Right cardiac atrium (tissue), 5 donors: ENCODE data around the gene ADAMTS4. TPM values are rescaled to one million over a fixed set of nuclear protein-coding genes. Genes with fewer than 3 reads are reported as not detected.

ENCODE experiments used
- ATAC-seq, 2 donors: fragments of 200-7000 bp; cut with Tn5 transposase; one replicate each; pipeline versions ENCODE4 v1.8.0 to v1.9.1; 2020; ENCODE audit warnings: moderate library complexity in 2 of 2, mild to moderate bottlenecking in 1 of 2
- DNase-seq, 3 donors: peaks; one replicate each; pipeline ENCODE4 v3.0.0-alpha.2; 2020
- H3K27ac ChIP-seq: one replicate; pipeline ENCODE4 v1.5.1; 2013; ENCODE audit warnings: mild to moderate bottlenecking, low read length, control low read depth, moderate library complexity
- H3K27me3 ChIP-seq: one replicate; pipeline ENCODE4 v1.6.1; 2013; ENCODE audit not compliant: control insufficient read depth, insufficient read depth
- H3K4me1 ChIP-seq: one replicate; pipeline ENCODE4 v1.6.1; 2013; ENCODE audit warnings: low read length; ENCODE audit not compliant: control insufficient read depth, insufficient read depth
- H3K4me3 ChIP-seq: one replicate; pipeline ENCODE4 v1.5.1; 2013; ENCODE audit warnings: low read length, control low read depth
- H3K9me3 ChIP-seq: one replicate; pipeline ENCODE4 v1.6.1; 2013; ENCODE audit warnings: low read length; ENCODE audit not compliant: control insufficient read depth
- WGBS: extraction: QIAGEN DNeasy Blood & Tissue Kit; methylation state at CpG from one replicate; pipeline ENCODE4 v1.1.7; 2013; 5-methylcytosine and 5-hydroxymethylcytosine counted together
- intact Hi-C, 4 donors: fragments of 100-400 bp; cut with DNase I; formaldehyde crosslinking; loops; one replicate each; pipeline versions ENCODE4 v1.11.0 to v1.14.0; 2022 to 2023
- polyA plus RNA-seq: library from polyadenylated mRNA; stranded (reverse); fragments of 200-250 nt; gene quantifications from one replicate; pipeline ENCODE4 v1.2.3, GENCODE V29; 2013
- total RNA-seq, 4 donors: library from RNA; stranded (reverse); fragmentation: NEBNext Ultra II Directional; extraction: Animal tissue kit (Norgen Biotek cat#: 25700); gene quantifications; one replicate each; pipeline ENCODE4 v1.2.1, GENCODE V29; 2021
- donor health status: healthy with polysubstance abuse.
- donor health status: DM: no; HTN: yes; CAD: no.
- donor health status: DM: no; HTN: no; CAD: no.
- donor health status: DM: no; HTN: yes; CAD: no; lungs with severe emphysema.
- donor health status: DM: yes; HTN: yes; CAD: no.

The ADAMTS4 gene
- total and polyA plus RNA-seq, 5 donors, result 6.9 to 111 (median 24.0) TPM

DNA sequence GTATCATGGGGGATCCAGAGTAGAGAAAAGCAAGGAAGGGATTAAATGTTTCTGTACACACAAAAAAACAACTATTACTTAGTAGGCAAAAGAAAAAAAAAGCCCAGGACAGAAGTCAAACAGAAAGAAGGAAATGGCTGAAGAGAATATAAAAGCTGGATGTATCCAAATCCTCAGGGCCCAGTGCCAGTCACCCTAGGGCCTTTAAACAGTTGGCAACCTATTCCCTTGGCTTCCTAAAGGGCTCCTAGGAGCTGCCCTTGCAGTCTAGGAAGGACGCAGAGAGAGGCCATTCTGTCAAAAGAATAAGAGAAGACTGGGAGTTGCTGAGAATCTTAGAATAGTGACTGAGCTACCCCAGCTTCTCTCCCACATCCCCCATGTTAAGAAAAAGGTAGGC is 26.5 kb downstream of the ADAMTS4 start:
- no peak overlapping the region for H3K4me3 ChIP-seq
- H3K27me3 ChIP-seq, result no peaks in the 10 kb centered on the region
- intact Hi-C loops, result no loop called here
- DNase-seq (no peak), ATAC-seq (no peak)
- H3K4me1 ChIP-seq, result peaks cover 3% of the 10 kb centered on the region
- no peaks in the 10 kb centered on the region for H3K9me3 ChIP-seq
- WGBS, result 66% methylated on average over 1 of the region's 1 CpG
- no peak overlapping the region for H3K27ac ChIP-seq

- Histone ChIP-seq H3K4me1 (peaks cover 5% of the 10 kb centered on the region), H3K9me3 (no peaks in the 10 kb centered on the region), H3K27ac (no peak overlapping the region), H3K27me3 (no peaks in the 10 kb centered on the region), H3K4me3 (no peak overlapping the region)
- DNase-seq, result peak in 1 of 3 donors; percentile 27
- ATAC-seq, result no peak
- WGBS, result 82% methylated on average over 12 of the region's 12 CpGs
- intact Hi-C loops, result no loop called here
Measured at GRCh38 chr1:161171696-161172095, 27.2 kb downstream of the ADAMTS4 start.

- intact Hi-C loops, result no loop called here
- no peaks in the 10 kb centered on the region for H3K9me3 ChIP-seq
- no peak overlapping the region for H3K4me3 ChIP-seq
- H3K27ac ChIP-seq, result no peak overlapping the region
- ATAC-seq (no peak), DNase-seq (no peak)
- no peaks in the 10 kb centered on the region for H3K27me3 ChIP-seq
- WGBS, result 54% methylated on average over 5 of the region's 5 CpGs
- peaks cover 5% of the 10 kb centered on the region for H3K4me1 ChIP-seq
Measured at GRCh38 chr1:161171191-161171590, 27.7 kb downstream of the ADAMTS4 start.

DNA sequence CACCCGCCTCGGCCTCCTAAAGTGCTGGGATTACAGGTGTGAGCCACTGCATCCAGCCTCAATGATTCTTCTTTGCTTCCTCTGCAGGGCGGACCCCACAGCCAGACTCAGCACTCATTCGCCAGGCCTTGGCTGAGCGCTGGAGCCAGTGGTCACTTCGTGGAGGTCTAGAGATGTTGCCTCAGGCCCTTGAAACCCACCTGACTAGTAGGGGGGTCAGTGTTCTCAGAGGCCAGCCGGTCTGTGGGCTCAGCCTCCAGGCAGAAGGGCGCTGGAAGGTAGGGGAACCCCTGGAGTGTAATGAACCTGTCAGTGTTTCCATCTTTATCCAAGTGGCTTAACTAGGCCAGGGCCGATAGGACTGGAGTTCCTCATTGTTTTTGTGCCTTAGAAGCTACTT is 29.9 kb downstream of the ADAMTS4 start:
- no peaks in the 10 kb centered on the region for H3K9me3 ChIP-seq
- DNase-seq (peak in 1 of 3 donors; percentile 32), ATAC-seq (no peak)
- 94% methylated on average over 9 of the region's 9 CpGs for WGBS
- H3K27me3 ChIP-seq, result no peaks in the 10 kb centered on the region
- no peak overlapping the region for H3K27ac ChIP-seq
- intact Hi-C loops, result no loop called here
- peaks cover 7% of the 10 kb centered on the region for H3K4me1 ChIP-seq
- no peak overlapping the region for H3K4me3 ChIP-seq

DNA sequence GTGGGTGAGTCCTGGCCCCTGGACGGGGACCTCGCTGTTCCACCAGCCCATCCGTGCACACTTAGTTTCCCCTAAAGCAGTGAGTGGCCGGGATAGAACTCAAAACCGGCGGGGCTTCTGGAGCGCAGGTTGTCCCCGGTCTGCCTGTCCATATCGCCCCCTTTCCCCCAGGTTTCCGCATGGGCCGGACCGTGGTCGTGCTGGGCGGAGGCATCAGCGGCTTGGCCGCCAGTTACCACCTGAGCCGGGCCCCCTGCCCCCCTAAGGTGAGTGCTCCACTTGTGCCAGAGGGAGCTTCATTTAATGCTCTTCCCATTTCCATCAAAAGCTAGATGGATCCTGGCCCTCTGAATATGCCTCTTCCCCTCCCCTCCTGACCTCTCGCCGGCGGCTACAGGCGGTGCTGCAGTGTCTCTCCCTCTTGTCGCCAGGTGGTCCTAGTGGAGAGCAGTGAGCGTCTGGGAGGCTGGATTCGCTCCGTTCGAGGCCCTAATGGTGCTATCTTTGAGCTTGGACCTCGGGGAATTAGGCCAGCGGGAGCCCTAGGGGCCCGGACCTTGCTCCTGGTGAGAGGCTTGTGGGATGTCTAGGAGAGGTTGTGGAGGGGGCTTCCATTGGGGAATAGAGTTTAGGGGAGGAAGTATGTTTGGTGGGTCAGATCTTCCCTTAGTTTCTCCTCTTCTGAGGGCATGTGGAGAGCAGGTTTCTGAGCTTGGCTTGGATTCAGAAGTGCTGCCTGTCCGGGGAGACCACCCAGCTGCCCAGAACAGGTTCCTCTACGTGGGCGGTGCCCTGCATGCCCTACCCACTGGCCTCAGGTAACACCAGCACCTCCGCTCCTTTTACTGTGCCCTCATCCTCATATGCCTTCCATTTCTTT is 31.9 kb downstream of the ADAMTS4 start:
- intact Hi-C loops, result no loop called here
- WGBS, result 8% methylated on average over 33 of the region's 33 CpGs
- peak in 1 of 2 donors; percentile 1 for ATAC-seq
- Histone ChIP-seq H3K9me3 (no peaks in the 10 kb centered on the region), H3K27ac (peak overlapping the region; percentile 39), H3K4me3 (peak overlapping the region; percentile 55), H3K4me1 (peaks cover 4% of the 10 kb centered on the region), H3K27me3 (no peaks in the 10 kb centered on the region)
- DNase-seq, result peak in 2 of 3 donors; percentile 32 to 61

- H3K9me3 ChIP-seq, result no peaks in the 10 kb centered on the region
- WGBS, result under 1% methylated on average over 54 of the region's 54 CpGs
Measured at GRCh38 chr1:161165742-161166668, 32.8 kb downstream of the ADAMTS4 start, which contains the start of gene PPOX. PPOX (plus strand) TSS chr1:161166426; CDS start chr1:161166848, 422 bp downstream.

DNA sequence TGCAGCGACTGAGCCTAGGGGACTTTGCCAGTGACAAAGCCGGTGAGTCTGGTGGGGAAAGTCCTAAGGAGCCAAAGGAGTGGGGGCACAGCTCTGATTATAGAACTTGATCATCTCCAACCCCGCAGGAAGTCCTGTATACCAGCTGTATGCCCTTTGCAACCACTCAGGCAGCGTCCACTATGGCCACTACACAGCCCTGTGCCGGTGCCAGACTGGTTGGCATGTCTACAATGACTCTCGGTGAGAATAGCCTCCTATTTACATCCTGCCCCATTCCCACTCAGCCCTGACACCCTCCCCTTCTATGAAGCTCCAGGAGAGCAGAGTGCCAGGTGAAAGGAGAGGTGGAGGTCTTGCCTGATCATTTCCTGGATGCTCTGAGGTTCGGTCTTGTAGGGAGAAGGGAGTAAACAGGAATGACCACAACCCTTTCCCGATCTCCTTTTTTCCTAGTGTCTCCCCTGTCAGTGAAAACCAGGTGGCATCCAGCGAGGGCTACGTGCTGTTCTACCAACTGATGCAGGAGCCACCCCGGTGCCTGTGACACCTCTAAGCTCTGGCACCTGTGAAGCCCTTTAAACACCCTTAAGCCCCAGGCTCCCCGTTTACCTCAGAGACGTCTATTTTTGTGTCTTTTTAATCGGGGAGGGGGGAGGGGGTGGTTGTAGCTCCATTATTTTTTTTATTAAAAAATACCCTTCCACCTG is 33.8 kb downstream of the ADAMTS4 start:
- intact Hi-C loops, result no loop called here

More at GRCh38 chr1:161165742-161166668, 32.8 kb downstream of the ADAMTS4 start, which contains the start of gene PPOX:
- DNase-seq, result peak; percentile 96 to 98 (median 97)
- Histone ChIP-seq H3K4me1 (peaks cover 4% of the 10 kb centered on the region), H3K27ac (peak within 1 kb of the TSS; percentile 94), H3K27me3 (no peaks in the 10 kb centered on the region), H3K4me3 (peak within 1 kb of the TSS; percentile 55)
- intact Hi-C loops, result no loop called here
- peak; percentile 96 to 97 for ATAC-seq

DNA sequence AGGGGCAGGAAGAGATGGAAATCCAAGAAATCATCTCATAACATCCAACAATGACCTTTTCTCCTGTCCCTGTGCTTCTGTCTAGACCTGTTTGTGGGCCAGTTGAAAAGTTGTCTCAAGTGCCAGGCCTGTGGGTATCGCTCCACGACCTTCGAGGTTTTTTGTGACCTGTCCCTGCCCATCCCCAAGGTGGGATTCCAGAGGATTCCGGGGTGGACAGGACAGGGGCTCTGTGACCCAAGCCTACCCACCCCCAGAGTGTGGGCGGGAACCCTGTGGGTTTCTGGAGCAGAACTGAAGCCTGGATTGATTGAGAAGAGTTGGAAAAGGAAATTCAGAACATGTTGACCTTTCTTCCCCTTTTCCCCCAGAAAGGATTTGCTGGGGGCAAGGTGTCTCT is 35.1 kb downstream of the ADAMTS4 start:
- WGBS, result 90% methylated on average over 5 of the region's 5 CpGs
- H3K4me1 ChIP-seq, result peaks cover 6% of the 10 kb centered on the region
- H3K27ac ChIP-seq, result no peak overlapping the region
- ATAC-seq, result no peak
- DNase-seq, result peak in 1 of 3 donors; percentile 43
- intact Hi-C loops, result no loop called here
- H3K4me3 ChIP-seq, result no peak overlapping the region
- no peaks in the 10 kb centered on the region for H3K9me3 ChIP-seq
- no peaks in the 10 kb centered on the region for H3K27me3 ChIP-seq

More for the DNA sequence above, 33.8 kb downstream of the ADAMTS4 start:
- Histone ChIP-seq H3K4me3 (peak overlapping the region; percentile 54), H3K27ac (peak overlapping the region; percentile 94), H3K4me1 (peaks cover 4% of the 10 kb centered on the region), H3K9me3 (no peaks in the 10 kb centered on the region), H3K27me3 (no peaks in the 10 kb centered on the region)
- no peak for ATAC-seq
- 59% methylated on average over 14 of the region's 14 CpGs for WGBS
- DNase-seq, result peak in 1 of 3 donors; percentile 56

DNA sequence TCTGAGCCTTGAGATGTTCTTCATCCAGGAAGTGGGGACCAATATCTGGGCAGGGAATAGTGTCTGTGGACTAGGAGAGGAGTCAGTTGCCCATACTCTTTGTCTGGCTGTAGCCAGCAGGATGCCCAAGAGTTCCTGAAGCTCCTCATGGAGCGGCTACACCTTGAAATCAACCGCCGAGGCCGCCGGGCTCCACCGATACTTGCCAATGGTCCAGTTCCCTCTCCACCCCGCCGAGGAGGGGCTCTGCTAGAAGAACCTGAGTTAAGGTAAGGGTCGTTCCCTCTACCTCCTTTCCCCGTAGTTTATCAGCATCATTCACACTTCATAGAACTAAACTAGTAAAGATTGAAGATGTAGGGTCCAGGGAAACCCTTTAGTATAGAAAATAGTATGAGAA is 36.0 kb downstream of the ADAMTS4 start:
- Histone ChIP-seq H3K27ac (no peak overlapping the region), H3K27me3 (no peaks in the 10 kb centered on the region), H3K4me1 (peaks cover 6% of the 10 kb centered on the region), H3K4me3 (no peak overlapping the region), H3K9me3 (no peaks in the 10 kb centered on the region)
- ATAC-seq (no peak), DNase-seq (no peak)
- WGBS, result 92% methylated on average over 10 of the region's 10 CpGs
- intact Hi-C loops, result no loop called here

GRCh38 chr1:161162052-161162451 is 36.8 kb downstream of the ADAMTS4 start:
- ATAC-seq, result no peak
- 57% methylated on average over 7 of the region's 7 CpGs for WGBS
- Histone ChIP-seq H3K27me3 (no peaks in the 10 kb centered on the region), H3K27ac (no peak overlapping the region), H3K4me3 (no peak overlapping the region), H3K4me1 (peaks cover 3% of the 10 kb centered on the region), H3K9me3 (no peaks in the 10 kb centered on the region)
- intact Hi-C loops, result no loop called here
- DNase-seq, result no peak
